SK-N-SH treated with all-trans-retinoic acid at 6 μM for 48 hours (cell line): ENCODE measurements around the gene OFD1.
A peak's percentile ranks its signal among the peaks of the same experiment; 100 is the strongest.

Source experiments
- ARNTL ChIP-seq: fragments of 450-650 bp; formaldehyde crosslinking; IDR thresholded peaks from 2 replicates; pipeline ENCODE4 v1.5.0; 2020; ENCODE audit warnings: low read depth, mild to moderate bottlenecking, moderate library complexity, borderline replicate concordance
- GLIS3 ChIP-seq: fragments of 250-450 bp; sonication (Bioruptor Pico); IDR thresholded peaks from 2 replicates; pipeline ENCODE4 v1.5.0; 2020; ENCODE audit warnings: mild to moderate bottlenecking, moderate library complexity
- ISL1 ChIP-seq: fragments of 250-450 bp; sonication (Bioruptor Pico); IDR thresholded peaks from 2 replicates; pipeline ENCODE4 v2.1.2; 2022; ENCODE audit warnings: mild to moderate bottlenecking, moderate library complexity
- RARB ChIP-seq: fragments of 250-450 bp; sonication (Bioruptor Pico); IDR thresholded peaks from 2 replicates; pipeline ENCODE4 v1.8.0; 2021; ENCODE audit warnings: mild to moderate bottlenecking, moderate library complexity
- ZC3H10 ChIP-seq: fragments of 250-450 bp; sonication (Bioruptor Pico); IDR thresholded peaks from 2 replicates; pipeline ENCODE4 v1.5.1; 2021; ENCODE audit warnings: mild to moderate bottlenecking, moderate library complexity
- ZFP3 ChIP-seq: fragments of 250-450 bp; sonication (Bioruptor Pico); IDR thresholded peaks from 2 replicates; pipeline ENCODE4 v1.5.0; 2020; ENCODE audit warnings: mild to moderate bottlenecking, moderate library complexity
- ZFP30 ChIP-seq: fragments of 450-650 bp; formaldehyde crosslinking; IDR thresholded peaks from 2 replicates; pipeline ENCODE4 v1.5.0; 2022; ENCODE audit warnings: mild to moderate bottlenecking, moderate library complexity
- TF ChIP-seq, protein P1 (sequence below): fragments of 250-450 bp; sonication (Bioruptor Pico); IDR thresholded peaks from 2 replicates; pipeline ENCODE4 v1.5.1; 2021; ENCODE audit warnings: mild to moderate bottlenecking, moderate library complexity

DNA sequence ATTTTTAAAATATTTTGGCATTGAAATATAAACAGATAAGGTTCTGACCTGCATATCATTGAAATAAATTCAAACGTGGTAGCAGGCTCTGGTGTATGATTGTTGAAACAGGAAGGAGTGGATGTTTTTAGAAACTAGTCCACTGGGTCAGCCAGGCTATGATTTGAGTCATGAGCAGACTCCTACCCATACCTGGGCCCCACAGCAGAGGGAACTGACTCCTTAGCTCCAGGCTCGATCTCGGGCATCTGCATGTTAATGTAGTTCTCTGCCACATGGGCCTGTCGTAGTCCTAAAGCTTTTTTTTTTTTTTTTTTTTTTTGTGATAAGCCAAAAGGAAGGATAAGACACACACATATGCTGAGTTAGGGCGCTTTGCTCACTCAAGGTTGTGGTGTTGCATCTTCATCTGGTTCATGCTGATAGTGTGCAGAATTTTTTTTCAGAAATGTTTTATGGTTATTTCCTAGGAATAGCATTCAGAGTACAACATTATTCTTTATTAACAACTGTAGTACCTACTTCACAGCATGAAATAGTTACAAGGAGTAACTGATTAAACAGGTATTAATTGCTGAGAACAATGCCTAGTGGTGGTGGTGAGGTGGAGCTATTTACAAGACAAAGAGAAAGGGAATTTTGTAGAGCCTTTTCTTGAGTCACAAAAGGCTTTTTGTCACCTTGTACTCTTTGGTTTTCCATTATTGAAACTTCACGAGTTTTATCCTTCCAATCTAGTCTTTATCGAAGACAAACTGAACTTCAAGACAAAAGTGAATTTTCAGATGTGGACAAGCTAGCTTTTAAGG, 27.3 kb downstream of the OFD1 start:
- TF ChIP-seq GLIS3 (CRISPR knock-in tag) (no peak), ZFP30 (no peak), ZFP3 (CRISPR knock-in tag) (0 out of 2 replicates have a peak, but pooled peaks have one; percentile 20), RARB (CRISPR knock-in tag) (no peak), ZC3H10 (CRISPR knock-in tag) (no peak), ISL1 (CRISPR knock-in tag) (no peak), ARNTL (no peak)
- TF ChIP-seq, protein P1, sequence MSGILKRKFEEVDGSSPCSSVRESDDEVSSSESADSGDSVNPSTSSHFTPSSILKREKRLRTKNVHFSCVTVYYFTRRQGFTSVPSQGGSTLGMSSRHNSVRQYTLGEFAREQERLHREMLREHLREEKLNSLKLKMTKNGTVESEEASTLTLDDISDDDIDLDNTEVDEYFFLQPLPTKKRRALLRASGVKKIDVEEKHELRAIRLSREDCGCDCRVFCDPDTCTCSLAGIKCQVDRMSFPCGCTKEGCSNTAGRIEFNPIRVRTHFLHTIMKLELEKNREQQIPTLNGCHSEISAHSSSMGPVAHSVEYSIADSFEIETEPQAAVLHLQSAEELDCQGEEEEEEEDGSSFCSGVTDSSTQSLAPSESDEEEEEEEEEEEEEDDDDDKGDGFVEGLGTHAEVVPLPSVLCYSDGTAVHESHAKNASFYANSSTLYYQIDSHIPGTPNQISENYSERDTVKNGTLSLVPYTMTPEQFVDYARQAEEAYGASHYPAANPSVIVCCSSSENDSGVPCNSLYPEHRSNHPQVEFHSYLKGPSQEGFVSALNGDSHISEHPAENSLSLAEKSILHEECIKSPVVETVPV (CRISPR knock-in tag): no peak
